HG03432 (cell line): ENCODE data around the gene MYO3B.
"Not testable (repeated sequence)": the region's sequence is repeated elsewhere in the genome, so short reads cannot be mapped to it uniquely, and the experiment has no call there.

Experiments used
- ATAC-seq: cut with Tn5 transposase; IDR thresholded peaks from one replicate; pipeline ENCODE4 v1.9.1; 2021; ENCODE audit warnings: mild to moderate bottlenecking, moderate library complexity; ENCODE audit not compliant: unreplicated experiment

The MYO3B gene

DNA sequence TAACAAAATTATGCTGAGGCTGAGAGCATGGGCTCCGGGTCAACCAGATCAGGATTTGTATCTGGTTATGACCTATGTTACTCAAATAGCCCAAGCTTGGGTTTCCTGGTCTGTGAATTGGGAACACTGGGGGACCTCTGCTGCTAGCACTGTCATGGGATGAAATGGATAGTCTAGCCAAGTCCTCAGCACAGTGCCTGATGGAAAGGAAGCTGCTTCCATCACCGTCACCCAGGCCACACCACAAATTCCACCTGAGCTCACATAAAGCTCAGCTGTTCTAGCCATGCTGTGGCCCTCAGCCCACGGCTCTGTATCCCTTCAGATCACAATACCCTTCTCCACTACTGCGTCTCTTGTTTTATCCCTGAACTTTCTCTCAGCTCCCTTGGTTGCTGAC, 357.6 kb downstream of the MYO3B start:
- ATAC-seq = no peak

GRCh38 chr2:170544817-170545216, 366.9 kb downstream of the MYO3B start:
- ATAC-seq = no peak

DNA sequence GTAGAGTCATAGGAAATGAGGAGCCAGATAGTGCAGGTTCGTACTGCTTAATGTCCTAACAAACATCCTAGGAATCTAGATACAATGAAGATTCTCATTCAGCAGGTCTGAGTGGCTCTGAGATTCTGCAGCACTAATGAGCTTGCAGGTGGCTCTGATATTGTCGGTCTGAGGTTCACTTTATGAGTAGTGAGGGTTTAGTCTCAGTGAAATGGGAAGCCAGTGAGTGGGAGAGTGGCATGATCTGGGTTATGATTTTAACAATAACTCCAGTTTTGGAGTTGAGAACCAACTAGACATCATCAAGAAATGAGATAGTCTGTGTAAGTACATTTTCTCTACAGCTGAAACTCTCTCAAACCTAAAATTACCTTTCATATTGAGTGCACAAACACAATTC, 370.4 kb downstream of the MYO3B start:
- ATAC-seq = no peak

GRCh38 chr2:170550501-170550900, 372.6 kb downstream of the MYO3B start:
- ATAC-seq = no peak

- ATAC-seq = not testable (repeated sequence)
These were observed 374.0 kb downstream of the MYO3B start for GRCh38 chr2:170551899-170552298.

- ATAC-seq = no peak
These were observed 375.8 kb downstream of the MYO3B start for GRCh38 chr2:170553748-170554147.

DNA sequence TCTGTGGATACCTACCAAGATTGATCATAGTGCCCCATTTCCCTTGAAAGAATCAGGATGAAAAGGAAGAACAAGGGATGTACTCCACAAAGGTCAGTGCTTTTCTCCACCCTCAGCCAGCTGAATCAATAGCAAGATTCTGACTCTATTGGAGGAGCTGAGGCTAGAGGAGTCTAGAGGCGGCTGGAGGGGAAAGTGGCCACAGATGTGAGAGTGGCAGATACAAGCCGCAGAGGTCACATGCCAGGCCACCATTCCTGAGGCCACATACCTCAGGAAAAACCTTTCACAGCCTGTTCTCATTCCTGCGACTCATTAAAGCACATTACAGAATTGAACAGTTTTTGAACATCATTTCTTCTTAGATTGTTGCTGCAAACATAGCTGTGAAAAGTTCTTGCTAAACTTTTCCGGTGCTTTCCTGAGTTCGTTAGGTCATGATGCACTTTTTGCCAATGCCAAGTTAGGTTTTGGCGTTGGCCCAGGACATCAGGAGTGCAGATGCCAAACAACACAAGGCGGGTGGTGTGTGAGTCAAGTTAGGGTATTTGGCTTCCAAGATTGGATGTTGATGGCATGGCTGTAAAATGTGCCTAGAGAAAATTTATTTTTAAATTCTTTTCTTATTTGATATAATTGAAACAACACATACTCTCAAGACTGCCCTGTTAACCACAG, 376.5 kb downstream of the MYO3B start:
- no peak for ATAC-seq

DNA sequence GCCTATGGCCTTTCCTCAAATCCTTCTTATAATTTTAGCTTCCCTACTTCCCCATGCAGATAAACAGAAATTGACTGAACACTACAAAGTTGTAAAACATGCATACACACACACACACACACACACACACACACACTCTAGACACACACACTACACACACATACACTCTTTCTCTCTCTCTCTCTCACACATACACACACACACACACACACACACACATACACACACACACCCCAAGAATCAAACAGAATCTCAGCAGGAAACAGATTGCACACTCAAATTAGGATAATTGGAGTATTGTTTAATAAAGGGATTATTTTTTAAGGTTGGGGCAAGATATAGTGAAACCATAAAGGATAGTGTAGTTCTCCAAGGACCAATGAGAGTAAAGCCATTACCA, 385.0 kb downstream of the MYO3B start:
- no peak for ATAC-seq

- ATAC-seq = no peak
These were observed 385.5 kb downstream of the MYO3B start for GRCh38 chr2:170563401-170563800.

DNA sequence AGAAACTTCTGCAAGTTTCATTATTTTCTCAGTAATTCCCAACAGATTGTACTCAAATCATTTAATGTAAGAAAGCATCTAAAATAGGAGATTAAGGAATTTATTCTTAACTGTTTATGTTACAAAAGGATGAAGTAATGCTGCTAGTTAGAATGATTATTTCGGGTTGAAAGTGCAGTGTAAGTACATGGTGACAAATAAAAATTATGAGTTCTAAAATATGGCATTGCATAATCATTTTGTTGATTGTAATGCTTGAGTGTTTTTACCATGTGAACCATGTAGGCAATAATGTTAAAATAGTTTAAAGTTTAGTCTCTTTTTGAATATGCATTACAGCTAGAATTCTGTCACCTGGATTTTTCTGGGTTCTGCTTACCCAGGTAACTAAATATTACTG, 388.2 kb downstream of the MYO3B start:
- ATAC-seq = no peak

DNA sequence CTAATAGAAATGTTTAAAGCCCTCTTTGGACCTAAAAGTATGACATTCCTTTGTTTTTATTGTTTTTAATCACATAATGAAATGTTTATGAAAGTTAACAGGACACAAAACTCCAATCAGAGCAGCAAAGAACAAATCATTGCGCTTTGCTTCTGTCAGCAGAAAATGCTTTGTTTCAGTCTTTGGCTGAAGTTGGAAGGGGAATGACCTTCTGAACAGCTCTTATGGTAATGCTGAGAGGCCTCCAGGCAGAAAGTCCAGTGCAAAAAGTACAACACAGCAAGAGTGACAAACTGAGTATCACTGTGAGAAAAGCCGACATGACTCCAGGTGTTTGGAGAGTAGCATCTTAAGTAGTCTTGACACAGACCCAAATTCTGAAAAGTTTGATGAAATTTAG, 389.5 kb downstream of the MYO3B start:
- no peak for ATAC-seq

- ATAC-seq = no peak
These were observed 390.6 kb downstream of the MYO3B start for GRCh38 chr2:170568511-170568910.

GRCh38 chr2:170571612-170572011, 393.7 kb downstream of the MYO3B start:
- ATAC-seq = no peak

- no peak for ATAC-seq
These were observed 395.7 kb downstream of the MYO3B start for GRCh38 chr2:170573671-170574070.

GRCh38 chr2:170576296-170576695, 398.3 kb downstream of the MYO3B start:
- ATAC-seq = no peak

DNA sequence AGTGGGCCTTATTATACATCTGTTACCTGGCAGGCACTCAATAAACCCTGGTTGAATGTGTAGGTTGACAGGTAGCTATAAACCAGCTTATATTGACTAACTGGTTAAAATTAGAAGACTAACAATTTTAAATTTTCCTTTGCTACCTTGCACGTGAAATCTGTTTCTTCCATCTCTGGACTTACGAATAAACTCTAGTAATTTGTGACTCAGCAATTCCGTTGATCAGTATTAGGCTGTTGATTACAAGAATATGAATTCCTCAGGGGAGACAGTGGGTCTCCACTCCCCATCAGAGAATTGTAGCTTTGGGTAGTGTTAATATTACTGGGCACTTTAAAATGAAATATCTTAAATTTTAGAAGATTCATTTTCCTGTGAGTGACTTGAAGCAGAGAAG, 399.4 kb downstream of the MYO3B start:
- no peak for ATAC-seq

GRCh38 chr2:170578606-170579005, 400.7 kb downstream of the MYO3B start:
- ATAC-seq = no peak

GRCh38 chr2:170579511-170579910, 401.6 kb downstream of the MYO3B start:
- no peak for ATAC-seq

GRCh38 chr2:170582313-170582712, 404.4 kb downstream of the MYO3B start:
- ATAC-seq = no peak

DNA sequence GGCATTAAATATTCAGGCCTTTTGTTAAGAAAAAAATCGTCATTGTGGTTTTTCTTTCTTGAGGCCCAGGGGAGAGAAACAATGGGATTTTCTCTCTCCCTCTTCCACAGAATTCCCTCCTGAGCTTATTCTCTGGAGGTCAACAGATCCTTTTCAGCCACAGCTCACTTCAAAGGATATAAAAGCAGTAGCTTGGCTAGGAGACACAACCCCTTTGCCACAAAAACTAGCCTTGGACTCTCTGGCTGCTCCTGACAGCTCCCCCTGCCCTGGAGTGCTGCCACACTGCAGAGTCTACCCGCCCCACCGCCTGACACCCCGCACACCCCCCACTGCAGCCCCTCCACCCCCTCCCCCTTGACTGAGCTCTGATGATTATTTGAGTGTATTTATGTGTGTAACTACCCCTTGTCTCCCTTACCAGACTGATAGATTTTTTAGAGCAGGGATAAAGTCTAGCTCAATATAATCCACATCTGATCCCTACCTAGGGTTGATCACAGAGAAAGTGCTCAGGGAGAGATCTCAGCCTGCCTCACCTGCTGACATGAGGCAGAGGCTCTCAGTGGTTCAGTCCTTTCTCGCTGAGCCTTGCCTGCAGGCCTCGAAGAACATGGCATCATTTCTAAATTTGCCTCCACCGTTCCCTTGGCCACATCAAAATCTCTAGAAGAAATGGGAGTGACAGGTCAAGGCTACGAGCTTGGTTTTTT, 405.0 kb downstream of the MYO3B start:
- ATAC-seq = no peak

- no peak for ATAC-seq
These were observed 407.1 kb downstream of the MYO3B start for GRCh38 chr2:170585067-170585466.

GRCh38 chr2:170586571-170587095, 408.7 kb downstream of the MYO3B start:
- ATAC-seq = no peak
